Spleen (tissue), 7 donors: ENCODE results near the gene SHFL.

ENCODE experiments used
- CTCF ChIP-seq, 11 experiments: fragments of 200-600 bp in 7 of 11; fragments of 450-650 bp in 4 of 11; sonication (generic) in 4 of 11; IDR thresholded peaks in 8 of 11; conservative IDR thresholded peaks in 3 of 11; 1 replicate in 7 of 11; 2 replicates in 4 of 11; pipeline versions ENCODE4 v1.4.0 to v1.8.0; 2016 to 2021; ENCODE audit warnings: antibody characterized with exemption in 11 of 11, inconsistent platforms in 4 of 11, mild to moderate bottlenecking in 1 of 11
- POLR2A ChIP-seq, 3 donors: fragments of 450-650 bp; IDR thresholded peaks; one replicate each; pipeline ENCODE4 v1.5.1; 2017; ENCODE audit warnings: antibody characterized with exemption in 3 of 3, mild to moderate bottlenecking in 1 of 3
- POLR2AphosphoS5 ChIP-seq, 3 donors: sonication (generic); formaldehyde crosslinking; IDR thresholded peaks; one replicate each; pipeline ENCODE4 v1.5.1; 2017; ENCODE audit warnings: antibody characterized with exemption in 3 of 3
- donor health status: DM: no; HTN: no; CAD: no; lungs with moderate emphysema.
- donor health status: DM: no; HTN: no; CAD: no.
- donor health status: DM: no; HTN: no; CAD: no.

GRCh38 chr19:10089801-10090375, 3.8 kb downstream of the SHFL start:
- TF ChIP-seq CTCF (IDR thresholded peaks at IDR 0.05 in 8 of 11, conservative IDR thresholded peaks at IDR 0.05 in 3 of 11) = no peak
- TF ChIP-seq POLR2A (IDR thresholded peaks at IDR 0.05) = no peak
- peak in 1 of 3 donors; percentile 59 for TF ChIP-seq POLR2AphosphoS5 (IDR thresholded peaks at IDR 0.05)
